GM19025 (cell line): Measurements from ENCODE around the gene ANKRD11.

Source experiments
- ATAC-seq: cut with Tn5 transposase; IDR thresholded peaks from one replicate; pipeline ENCODE4 v1.9.1; 2021; ENCODE audit warnings: mild to moderate bottlenecking, low read depth, moderate library complexity; ENCODE audit not compliant: unreplicated experiment

ANKRD11 gene

GRCh38 chr16:89357055-89357816 is 133.1 kb downstream of the ANKRD11 start:
- no peak for ATAC-seq

GRCh38 chr16:89355686-89356085 is 134.7 kb downstream of the ANKRD11 start:
- no peak for ATAC-seq

- no peak for ATAC-seq
These were observed 135.4 kb downstream of the ANKRD11 start for GRCh38 chr16:89355007-89355406.

- no peak for ATAC-seq
These were observed 136.0 kb downstream of the ANKRD11 start for GRCh38 chr16:89354325-89354724.

- no peak for ATAC-seq
These were observed 138.2 kb downstream of the ANKRD11 start for GRCh38 chr16:89352091-89352681.

GRCh38 chr16:89351645-89352044 is 138.7 kb downstream of the ANKRD11 start:
- ATAC-seq = no peak

- ATAC-seq = no peak
These were observed 139.5 kb downstream of the ANKRD11 start for GRCh38 chr16:89350701-89351380.

GRCh38 chr16:89349947-89350633 is 140.3 kb downstream of the ANKRD11 start:
- no peak for ATAC-seq

GRCh38 chr16:89347807-89348206 is 142.6 kb downstream of the ANKRD11 start:
- ATAC-seq = no peak

- no peak for ATAC-seq
These were observed 143.5 kb downstream of the ANKRD11 start for GRCh38 chr16:89346869-89347268.

- ATAC-seq = no peak
These were observed 144.7 kb downstream of the ANKRD11 start for GRCh38 chr16:89345642-89346150.

- ATAC-seq = no peak
These were observed 145.3 kb downstream of the ANKRD11 start for GRCh38 chr16:89344846-89345611.

- no peak for ATAC-seq
These were observed 145.9 kb downstream of the ANKRD11 start for GRCh38 chr16:89344458-89344834.

GRCh38 chr16:89343501-89344457 is 146.6 kb downstream of the ANKRD11 start:
- no peak for ATAC-seq

GRCh38 chr16:89341697-89342694 is 148.4 kb downstream of the ANKRD11 start:
- no peak for ATAC-seq

- no peak for ATAC-seq
These were observed 149.1 kb downstream of the ANKRD11 start for GRCh38 chr16:89341279-89341678.

GRCh38 chr16:89338863-89339262 is 151.5 kb downstream of the ANKRD11 start:
- ATAC-seq = no peak

GRCh38 chr16:89337965-89338364 is 152.4 kb downstream of the ANKRD11 start:
- ATAC-seq = no peak
